NCI-H128 (cell line): Measurements from ENCODE around the gene MAP3K4.
"Not testable (repeated sequence)": the region's sequence is repeated elsewhere in the genome, so short reads cannot be mapped to it uniquely, and the experiment has no call there.

Experiments
- DNase-seq: peaks from one replicate; lab custom pipeline; 2025; ENCODE audit not compliant: unreplicated experiment; lab: John Stamatoyannopoulos, UW

Gene MAP3K4

DNA sequence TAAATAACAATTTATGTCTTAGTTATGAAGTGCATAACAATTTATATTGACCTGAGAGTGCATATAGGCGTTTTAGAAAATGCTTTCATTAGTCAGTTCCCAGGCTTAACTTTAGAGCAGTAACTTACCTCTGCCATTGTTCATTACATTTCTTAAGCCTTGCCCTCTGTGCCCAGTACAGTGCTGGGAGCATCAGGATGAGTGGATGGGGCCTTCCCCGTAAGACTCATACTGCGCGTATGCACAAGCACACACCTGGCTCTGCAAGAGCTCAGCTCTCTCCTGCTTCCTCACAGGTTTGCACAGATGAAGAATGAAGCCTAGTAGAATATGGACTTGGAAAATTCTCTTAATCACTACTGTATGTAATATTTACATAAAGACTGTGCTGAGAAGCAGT is 125.0 kb downstream of the MAP3K4 start:
- no peak for DNase-seq

DNA sequence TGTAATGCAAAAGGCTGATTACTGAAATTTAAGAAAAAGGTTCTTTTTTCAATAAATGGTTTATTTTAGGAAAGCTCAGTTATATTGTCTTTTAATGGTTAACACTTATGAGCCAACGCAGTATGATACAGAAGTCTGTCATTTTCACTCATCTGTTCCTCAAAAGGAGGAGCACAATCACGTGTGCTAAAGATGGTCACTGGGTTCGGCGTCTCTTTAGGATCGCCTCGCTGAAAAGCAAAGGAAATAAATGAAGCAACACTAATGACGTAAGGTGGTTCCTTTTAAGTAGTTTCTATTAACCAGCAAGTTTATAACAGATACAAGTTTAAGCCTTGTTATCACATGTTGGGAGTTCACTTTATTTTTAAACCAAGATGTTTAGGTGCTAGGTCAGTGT is 125.7 kb downstream of the MAP3K4 start:
- no peak for DNase-seq

DNA sequence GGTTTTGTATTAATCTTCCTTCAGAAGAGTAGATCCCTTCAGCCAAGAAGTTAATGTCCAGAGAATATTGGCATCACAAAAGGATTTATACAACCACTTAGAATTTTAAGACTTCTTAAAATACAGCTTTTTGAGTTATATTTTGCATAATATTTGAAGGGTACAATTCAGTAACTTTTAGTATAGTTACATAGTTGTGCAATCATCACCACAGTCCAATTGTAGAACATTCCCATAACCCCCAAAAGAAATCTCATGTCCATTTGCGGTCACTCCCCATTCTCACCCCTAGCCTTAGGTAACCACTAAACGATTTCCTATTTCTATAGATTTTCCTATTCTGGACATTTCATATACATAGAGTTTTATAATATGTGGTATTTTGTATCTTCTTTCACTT is 126.4 kb downstream of the MAP3K4 start:
- DNase-seq = no peak

DNA sequence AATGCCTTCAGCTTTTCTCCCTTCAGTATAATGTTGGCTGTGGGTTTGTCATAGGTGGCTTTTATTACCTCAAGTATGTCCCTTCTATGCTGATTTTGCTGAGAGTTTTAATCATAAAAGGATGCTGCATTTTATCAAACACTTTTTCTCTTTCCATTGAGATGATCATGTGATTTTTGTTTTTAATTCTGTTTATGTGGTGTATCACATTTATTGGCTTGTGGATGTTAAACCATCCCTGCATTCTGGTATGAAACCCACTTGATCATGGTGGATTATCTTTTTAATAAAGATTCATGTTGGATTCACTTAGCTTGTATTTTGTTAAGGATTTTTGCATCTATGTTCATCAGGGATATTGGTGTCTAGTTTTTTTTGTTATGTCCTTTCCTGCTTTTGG is 131.8 kb downstream of the MAP3K4 start:
- not testable (repeated sequence) for DNase-seq

- DNase-seq = no peak
Measured at GRCh38 chr6:161125591-161125990, 134.0 kb downstream of the MAP3K4 start.

DNA sequence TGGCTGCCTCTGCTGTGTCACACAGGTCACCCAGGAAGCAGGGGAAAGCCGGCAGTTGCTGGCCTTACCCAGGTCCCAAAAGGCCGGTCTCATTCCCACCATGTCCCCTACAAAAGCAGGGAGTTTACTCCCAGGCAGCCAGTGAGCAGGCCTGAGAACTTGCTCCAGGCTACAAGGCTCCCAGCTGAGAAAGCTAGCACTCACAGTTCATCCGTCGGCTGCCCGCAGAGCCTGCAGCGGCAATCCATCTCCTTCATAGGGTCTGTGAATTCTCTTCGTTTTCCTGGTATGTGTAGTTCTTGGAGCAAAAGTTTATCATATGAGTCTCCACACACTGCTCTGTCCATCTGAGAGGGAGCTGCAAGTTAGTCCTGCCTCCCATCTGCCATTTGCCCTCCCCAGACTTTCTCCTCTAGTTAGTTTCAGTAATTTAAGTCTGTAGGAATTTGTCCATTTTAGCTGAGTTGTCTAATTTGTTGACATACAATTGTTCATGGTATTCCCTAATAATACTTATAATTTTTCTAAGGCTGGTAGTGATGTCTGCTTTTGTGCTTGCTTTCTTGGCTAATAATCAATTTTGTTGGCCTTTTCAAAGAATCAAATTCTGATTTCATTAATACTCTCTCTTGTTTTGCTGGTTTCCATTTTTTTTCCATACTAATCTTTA is 135.6 kb downstream of the MAP3K4 start:
- no peak for DNase-seq

GRCh38 chr6:161128230-161128629 is 136.7 kb downstream of the MAP3K4 start:
- DNase-seq = no peak

GRCh38 chr6:161128680-161129196 is 137.2 kb downstream of the MAP3K4 start:
- no peak for DNase-seq

DNA sequence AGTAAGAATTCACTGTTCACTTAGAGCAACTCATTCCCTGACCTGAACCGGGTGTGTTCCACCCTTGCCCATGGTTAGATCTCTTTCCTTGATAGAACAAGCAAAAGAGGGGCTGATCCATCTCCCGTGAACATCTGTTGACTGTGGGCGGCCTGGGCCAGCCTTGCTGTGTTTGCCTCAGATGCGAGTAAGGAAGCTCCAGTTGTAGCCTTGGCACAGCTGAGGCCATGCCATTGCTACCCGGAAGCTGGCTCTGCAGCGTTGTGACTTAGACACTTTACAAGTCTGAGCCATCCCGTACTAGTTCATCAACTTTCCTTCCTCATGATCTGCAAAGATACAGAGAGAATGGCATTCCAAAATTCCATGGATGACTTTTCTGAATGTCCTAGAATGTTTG is 139.0 kb downstream of the MAP3K4 start:
- no peak for DNase-seq

DNA sequence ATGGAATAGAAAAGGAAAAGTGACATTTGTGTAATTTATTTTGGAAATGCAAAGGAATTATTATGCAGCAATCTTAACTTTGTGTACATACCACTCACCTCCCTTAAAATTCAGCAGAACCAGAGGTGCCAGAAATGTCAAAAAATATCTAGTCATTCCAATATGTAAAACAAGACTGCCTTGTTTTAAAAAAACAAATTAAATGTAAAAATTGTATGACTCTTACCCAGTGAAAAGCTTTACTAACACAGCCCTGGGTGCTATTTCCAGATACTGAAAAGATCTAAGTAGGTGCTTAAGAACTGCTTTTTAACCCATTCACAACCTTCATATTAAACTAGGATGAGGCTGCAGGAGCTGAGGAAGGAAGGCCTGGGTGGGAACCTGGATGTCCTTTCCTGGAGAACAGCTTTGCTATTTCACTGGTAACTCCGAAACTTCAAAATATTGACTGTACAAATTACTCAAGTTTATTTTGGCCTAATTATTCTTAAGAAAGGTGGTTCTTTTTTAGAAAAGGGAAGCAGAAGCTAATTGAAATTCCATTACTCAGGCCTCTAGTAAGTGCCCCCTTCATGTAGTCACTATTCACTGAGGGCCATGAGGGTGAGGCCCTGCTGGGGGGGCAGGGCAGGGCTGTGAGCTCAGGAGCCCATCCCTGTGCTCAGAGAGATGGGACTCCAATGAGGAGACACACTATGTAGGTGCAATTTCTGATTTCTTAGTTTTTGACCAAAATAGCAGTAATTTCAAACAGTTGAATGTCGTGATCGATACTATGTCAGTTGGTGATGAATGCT is 139.6 kb downstream of the MAP3K4 start:
- no peak for DNase-seq

GRCh38 chr6:161132384-161132783 is 140.8 kb downstream of the MAP3K4 start:
- DNase-seq = no peak

- no peak for DNase-seq
Measured at GRCh38 chr6:161133963-161134362, 142.4 kb downstream of the MAP3K4 start.

GRCh38 chr6:161134550-161135298 is 143.2 kb downstream of the MAP3K4 start:
- DNase-seq = no peak

DNA sequence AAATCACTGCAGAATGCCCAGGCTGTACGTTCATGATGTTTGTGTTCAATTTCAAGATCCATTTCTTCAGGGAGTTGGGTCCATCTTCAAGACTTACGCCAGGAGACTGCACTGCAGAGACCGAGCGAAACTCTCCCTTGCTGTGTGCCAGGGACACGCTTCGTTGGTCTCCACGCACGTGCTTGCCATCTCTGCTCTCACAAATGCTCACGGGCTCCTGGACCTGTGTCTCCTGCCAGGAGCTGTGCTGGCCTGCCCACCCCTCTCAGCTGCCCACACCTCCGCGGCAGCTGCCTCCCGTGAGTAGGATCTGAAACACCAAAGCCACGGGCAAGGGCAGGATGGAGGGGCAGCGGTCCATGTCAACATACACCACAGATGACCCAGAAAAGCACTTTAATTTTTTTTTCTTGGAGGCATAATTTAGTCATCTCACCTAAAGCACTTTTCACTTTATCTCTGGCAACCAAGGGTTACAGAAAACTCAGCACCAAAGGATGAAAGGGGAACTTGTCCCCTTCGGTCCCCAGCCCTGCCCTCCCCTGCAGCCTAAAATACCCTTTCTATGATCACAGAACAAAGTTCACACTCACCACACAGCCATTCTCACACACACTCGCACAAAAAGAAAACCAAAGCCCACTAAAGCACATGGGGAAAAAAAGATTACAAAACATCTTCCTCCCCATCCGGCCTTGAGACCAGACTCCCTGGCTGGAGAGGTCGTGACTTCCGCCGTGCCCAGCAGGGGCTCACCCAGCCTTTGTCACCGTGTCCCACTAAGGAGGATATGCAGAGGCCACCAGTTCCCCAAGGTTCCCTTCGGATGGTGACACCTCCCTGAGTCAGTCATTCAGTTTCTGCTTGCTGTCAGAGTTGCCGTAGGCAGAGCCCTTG is 144.4 kb downstream of the MAP3K4 start:
- DNase-seq = no peak

DNA sequence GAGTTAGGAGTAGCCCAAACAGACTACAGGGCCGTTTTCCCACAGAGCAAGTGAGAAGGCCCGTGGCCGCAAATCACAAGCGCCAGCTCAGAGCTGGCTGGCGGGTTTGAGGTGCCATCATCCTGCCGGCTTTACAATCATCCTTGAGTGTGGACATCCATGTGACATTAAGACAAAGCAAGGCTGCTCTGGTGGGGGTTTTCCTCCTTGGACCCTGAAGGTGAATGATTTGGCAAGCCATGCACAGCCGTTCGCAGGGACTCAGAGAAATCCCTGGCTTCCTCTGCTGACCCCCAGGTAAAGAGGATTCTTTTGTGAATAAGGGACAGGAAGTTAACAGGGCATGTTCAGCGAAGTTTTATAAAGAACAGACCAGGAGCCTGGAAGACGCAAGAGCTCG is 145.1 kb downstream of the MAP3K4 start:
- DNase-seq = no peak

GRCh38 chr6:161137320-161137719 is 145.8 kb downstream of the MAP3K4 start:
- DNase-seq = no peak

DNA sequence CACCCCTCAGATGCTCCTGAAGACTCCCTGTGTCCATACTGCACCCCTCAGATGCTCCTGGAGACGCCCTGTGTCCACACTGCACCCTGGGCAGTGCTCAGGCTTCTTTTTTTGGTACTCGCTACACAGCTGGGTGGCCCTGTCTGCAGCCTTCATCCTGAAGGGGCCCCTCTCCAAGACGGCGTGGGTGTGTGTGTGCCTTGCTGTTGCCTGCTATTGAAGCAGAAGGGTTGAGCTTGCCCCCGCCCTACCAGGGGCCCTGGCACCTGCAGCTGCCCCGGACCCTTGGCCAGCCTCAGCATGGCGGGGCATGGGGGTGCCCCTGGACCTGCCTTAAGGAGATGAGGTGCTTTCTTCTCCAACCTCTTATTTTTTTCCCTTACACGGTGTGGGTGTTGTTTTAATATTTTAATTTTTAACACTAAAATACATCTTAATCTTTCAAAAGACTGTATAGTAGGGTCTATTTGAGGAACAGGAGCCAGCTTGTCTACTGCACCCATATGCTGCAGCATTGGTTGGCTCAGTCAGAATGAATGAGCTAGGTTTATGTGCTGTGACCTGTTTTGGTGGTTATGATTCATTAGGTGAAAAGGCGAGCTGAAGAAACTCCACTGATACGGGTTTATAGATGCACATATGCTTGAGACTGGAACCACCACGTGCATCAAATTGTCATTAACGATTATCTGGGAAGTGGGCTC is 146.4 kb downstream of the MAP3K4 start:
- no peak for DNase-seq

GRCh38 chr6:161138543-161139303 is 147.2 kb downstream of the MAP3K4 start:
- DNase-seq = no peak

DNA sequence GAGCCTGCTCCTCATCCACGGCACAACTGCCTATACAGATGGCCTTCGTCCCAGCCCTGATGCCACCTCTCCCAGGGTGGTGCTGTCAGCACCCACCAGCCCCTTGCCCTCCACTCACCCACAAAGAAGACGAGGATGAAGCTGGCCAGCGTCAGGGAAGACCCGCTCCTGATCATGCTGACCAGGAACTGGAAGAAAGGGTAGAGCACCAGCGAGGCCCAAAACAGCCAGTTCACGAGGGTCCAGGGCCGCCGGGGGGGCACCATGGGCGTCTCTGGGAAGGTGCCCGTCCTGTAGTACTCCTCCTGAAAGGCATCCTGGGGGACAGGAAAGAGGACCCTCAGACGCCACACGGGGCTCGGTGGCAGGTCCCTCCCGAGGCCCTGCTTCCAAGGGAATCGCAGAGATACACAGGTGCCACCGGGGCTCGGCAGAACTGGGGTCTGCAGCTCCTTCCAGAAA is 147.8 kb downstream of the MAP3K4 start:
- no peak for DNase-seq
